Prostate gland (tissue), 2 donors: ENCODE results near the gene MMP23B.

ENCODE experiments used
- POLR2A ChIP-seq: fragments of 450-650 bp; IDR thresholded peaks from one replicate; pipeline ENCODE4 v1.6.1; 2016; ENCODE audit warnings: antibody characterized with exemption, mild to moderate bottlenecking
- POLR2AphosphoS5 ChIP-seq: sonication (generic); formaldehyde crosslinking; IDR thresholded peaks from one replicate; pipeline ENCODE4 v1.6.1; 2017; ENCODE audit warnings: antibody characterized with exemption
- TF ChIP-seq, protein P1 (sequence below), 4 experiments: fragments of 200-600 bp in 2 of 4; fragments of 450-650 bp in 2 of 4; sonication (generic) in 2 of 4; IDR thresholded peaks; 1 replicate in 3 of 4; 2 replicates in 1 of 4; pipeline ENCODE4 v1.5.1; 2016 to 2019; ENCODE audit warnings: antibody characterized with exemption in 4 of 4, mild to moderate bottlenecking in 2 of 4, moderate library complexity in 2 of 4

DNA sequence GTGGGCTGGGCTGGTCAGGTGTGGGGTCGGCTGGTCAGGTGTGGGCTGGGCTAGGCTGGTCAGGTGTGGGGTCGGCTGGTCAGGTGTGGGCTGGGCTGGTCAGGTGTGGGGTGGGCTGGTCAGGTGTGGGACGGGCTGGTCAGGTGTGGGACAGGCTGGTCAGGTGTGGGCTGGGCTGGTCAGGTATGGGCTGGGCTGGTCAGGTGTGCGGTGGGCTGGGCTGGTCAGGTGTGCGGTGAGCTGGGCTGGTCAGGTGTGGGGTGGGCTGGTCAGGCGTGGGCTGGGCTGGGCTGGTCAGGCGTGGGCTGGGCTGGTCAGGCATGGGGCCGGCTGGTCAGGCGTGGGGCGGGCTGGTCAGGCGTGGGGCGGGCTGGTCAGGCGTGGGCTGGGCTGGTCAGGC lies 25.7 kb upstream of the MMP23B start:
- TF ChIP-seq POLR2AphosphoS5 (no peak), POLR2A (no peak)
- TF ChIP-seq, protein P1, sequence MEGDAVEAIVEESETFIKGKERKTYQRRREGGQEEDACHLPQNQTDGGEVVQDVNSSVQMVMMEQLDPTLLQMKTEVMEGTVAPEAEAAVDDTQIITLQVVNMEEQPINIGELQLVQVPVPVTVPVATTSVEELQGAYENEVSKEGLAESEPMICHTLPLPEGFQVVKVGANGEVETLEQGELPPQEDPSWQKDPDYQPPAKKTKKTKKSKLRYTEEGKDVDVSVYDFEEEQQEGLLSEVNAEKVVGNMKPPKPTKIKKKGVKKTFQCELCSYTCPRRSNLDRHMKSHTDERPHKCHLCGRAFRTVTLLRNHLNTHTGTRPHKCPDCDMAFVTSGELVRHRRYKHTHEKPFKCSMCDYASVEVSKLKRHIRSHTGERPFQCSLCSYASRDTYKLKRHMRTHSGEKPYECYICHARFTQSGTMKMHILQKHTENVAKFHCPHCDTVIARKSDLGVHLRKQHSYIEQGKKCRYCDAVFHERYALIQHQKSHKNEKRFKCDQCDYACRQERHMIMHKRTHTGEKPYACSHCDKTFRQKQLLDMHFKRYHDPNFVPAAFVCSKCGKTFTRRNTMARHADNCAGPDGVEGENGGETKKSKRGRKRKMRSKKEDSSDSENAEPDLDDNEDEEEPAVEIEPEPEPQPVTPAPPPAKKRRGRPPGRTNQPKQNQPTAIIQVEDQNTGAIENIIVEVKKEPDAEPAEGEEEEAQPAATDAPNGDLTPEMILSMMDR (IDR thresholded peaks at IDR 0.05): no peak
